Measurements from ENCODE around the gene RHBDF1.
"Not testable (repeated sequence)": the region's sequence is repeated elsewhere in the genome, so short reads cannot be mapped to it uniquely, and the experiment has no call there.

RHBDF1 gene

DNA sequence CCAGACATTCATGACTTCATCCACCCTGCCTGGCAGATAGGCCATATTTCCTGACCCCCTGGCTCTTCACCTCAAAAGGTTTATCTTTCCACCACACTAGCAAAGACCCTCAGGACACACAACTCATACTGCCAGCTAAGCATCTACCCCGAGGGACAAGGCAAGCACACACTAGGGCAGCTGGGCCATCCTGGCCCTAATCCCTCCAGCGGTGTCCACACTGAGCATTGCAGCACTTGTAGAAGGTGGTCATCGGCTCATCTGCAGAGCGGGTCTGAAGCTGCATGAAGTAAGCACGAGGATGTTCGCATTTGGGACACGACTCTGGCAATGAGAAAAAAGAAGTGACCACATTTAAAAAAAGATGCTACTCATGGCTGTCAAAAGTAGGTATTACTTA is 25.2 kb downstream of the RHBDF1 start:
- Histone ChIP-seq H3K9ac (ENCODE audit: low read length) (no peak overlapping the region), H3K4me2 (ENCODE audit: low read length) (no peak overlapping the region), H3K79me2 (ENCODE audit: low read length) (peaks cover 69% of the 10 kb centered on the region), H3K4me1 (ENCODE audit: low read length) (peaks cover 6% of the 10 kb centered on the region), H3K4me3 (ENCODE audit: low read length) (no peak overlapping the region), H3K36me3 (replicated peaks; ENCODE audit: low read depth, low read length) (peaks cover 66% of the 10 kb centered on the region), H4K20me1 (ENCODE audit: insufficient read depth, low read length) (peaks cover 8% of the 10 kb centered on the region; the same call in 1 of the 2 replicates), H3K27ac (ENCODE audit: low read length) (no peak overlapping the region), H3K27me3 (ENCODE audit: low read depth, low read length) (no peaks in the 10 kb centered on the region), H3K9me3 (ENCODE audit: insufficient read depth, low read length) (no peaks in the 10 kb centered on the region), H2AFZ (ENCODE audit: low read depth, low read length) (no peak overlapping the region)
- TF ChIP-seq EZH2phosphoT487 (IDR thresholded peaks at IDR 0.05; ENCODE audit: low read depth): no peak
- TF ChIP-seq, protein P1, sequence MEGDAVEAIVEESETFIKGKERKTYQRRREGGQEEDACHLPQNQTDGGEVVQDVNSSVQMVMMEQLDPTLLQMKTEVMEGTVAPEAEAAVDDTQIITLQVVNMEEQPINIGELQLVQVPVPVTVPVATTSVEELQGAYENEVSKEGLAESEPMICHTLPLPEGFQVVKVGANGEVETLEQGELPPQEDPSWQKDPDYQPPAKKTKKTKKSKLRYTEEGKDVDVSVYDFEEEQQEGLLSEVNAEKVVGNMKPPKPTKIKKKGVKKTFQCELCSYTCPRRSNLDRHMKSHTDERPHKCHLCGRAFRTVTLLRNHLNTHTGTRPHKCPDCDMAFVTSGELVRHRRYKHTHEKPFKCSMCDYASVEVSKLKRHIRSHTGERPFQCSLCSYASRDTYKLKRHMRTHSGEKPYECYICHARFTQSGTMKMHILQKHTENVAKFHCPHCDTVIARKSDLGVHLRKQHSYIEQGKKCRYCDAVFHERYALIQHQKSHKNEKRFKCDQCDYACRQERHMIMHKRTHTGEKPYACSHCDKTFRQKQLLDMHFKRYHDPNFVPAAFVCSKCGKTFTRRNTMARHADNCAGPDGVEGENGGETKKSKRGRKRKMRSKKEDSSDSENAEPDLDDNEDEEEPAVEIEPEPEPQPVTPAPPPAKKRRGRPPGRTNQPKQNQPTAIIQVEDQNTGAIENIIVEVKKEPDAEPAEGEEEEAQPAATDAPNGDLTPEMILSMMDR (IDR thresholded peaks at IDR 0.05; ENCODE audit: low read depth, low read length): no peak

DNA sequence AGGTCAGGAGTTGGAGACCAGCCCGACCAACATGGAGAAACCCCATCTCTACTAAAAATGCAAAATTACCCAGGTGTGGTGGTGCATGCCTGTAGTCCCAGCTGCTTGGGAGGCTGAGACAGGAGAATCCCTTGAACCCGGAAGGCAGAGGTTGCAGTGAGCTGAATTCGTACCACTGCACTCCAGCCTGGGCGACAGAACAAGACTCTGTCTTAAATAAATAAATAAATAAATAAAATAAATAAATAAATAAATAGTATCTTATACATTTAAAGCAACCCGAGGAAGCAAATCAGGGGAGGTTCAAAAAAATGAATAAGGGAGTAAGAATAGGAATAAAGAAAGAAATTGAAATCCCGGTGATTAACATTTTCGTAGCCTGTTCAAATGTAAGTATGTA is 25.9 kb downstream of the RHBDF1 start:
- H4K20me1 ChIP-seq (ENCODE audit: insufficient read depth, low read length); H3K9ac ChIP-seq (ENCODE audit: low read length); H3K27me3 ChIP-seq (ENCODE audit: low read depth, low read length); H3K4me3 ChIP-seq (ENCODE audit: low read length); H3K4me2 ChIP-seq (ENCODE audit: low read length); H3K9me3 ChIP-seq (ENCODE audit: insufficient read depth, low read length); H2AFZ ChIP-seq (ENCODE audit: low read depth, low read length); H3K27ac ChIP-seq (ENCODE audit: low read length); H3K4me1 ChIP-seq (ENCODE audit: low read length): not testable (repeated sequence)
- peaks cover 68% of the 10 kb centered on the region for H3K79me2 ChIP-seq (ENCODE audit: low read length)
- H3K36me3 ChIP-seq (replicated peaks; ENCODE audit: low read depth, low read length): peaks cover 70% of the 10 kb centered on the region

DNA sequence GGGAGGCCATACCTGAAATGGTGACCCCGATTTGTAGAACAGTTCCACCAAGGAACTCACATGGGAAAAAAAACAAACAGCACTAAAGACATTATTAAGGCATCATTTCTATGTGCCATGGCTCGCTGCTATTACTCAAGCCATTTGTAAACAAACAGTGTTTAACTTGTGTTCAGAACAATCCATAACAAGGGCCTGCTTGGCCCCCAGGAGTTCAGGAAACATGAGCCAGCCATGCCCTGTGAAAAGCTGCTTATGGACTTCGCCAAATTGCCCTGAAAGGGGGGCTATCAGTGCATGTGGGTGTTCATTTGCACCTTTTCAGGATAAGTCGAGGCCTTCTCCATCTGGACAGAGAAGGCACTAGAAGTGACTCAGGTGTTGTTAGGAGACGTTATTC is 27.0 kb downstream of the RHBDF1 start:
- H2AFZ ChIP-seq (ENCODE audit: low read depth, low read length): no peak overlapping the region
- no peak overlapping the region for H3K4me2 ChIP-seq (ENCODE audit: low read length)
- H3K36me3 ChIP-seq (replicated peaks; ENCODE audit: low read depth, low read length): peaks cover 62% of the 10 kb centered on the region
- no peak overlapping the region for H3K27ac ChIP-seq (ENCODE audit: low read length)
- H3K27me3 ChIP-seq (ENCODE audit: low read depth, low read length): no peaks in the 10 kb centered on the region
- TF ChIP-seq EZH2phosphoT487 (IDR thresholded peaks at IDR 0.05; ENCODE audit: low read depth): no peak
- TF ChIP-seq, protein P1 (IDR thresholded peaks at IDR 0.05; ENCODE audit: low read depth, low read length): no peak
- peaks cover 3% of the 10 kb centered on the region; the same call in 1 of the 2 replicates for H4K20me1 ChIP-seq (ENCODE audit: insufficient read depth, low read length)
- no peak overlapping the region for H3K9ac ChIP-seq (ENCODE audit: low read length)
- no peaks in the 10 kb centered on the region for H3K9me3 ChIP-seq (ENCODE audit: insufficient read depth, low read length)
- no peak overlapping the region for H3K4me3 ChIP-seq (ENCODE audit: low read length)
- peaks cover 9% of the 10 kb centered on the region for H3K4me1 ChIP-seq (ENCODE audit: low read length)
- H3K79me2 ChIP-seq (ENCODE audit: low read length): peaks cover 61% of the 10 kb centered on the region

DNA sequence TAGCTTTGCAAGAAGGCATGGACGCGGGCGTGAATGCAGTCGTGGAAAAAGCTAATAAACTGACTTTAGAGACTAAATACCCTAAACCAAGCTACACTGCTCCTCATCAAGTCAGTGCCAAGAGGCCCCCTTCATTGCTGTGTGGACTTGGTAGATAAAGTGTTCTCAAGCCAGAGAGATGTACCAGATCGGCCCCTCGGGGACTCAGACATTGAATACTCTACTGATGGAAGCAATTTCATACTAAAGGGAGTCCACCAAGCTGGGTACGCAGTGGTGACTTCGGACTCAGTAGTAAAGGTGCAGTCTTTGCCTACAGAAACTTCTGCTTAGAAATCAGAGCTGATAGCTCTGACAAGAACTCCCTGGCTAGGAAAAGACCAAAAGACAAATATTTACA is 27.8 kb downstream of the RHBDF1 start:
- H3K4me3 ChIP-seq (ENCODE audit: low read length): no peak overlapping the region
- H3K27me3 ChIP-seq (ENCODE audit: low read depth, low read length): no peaks in the 10 kb centered on the region
- no peak overlapping the region for H3K27ac ChIP-seq (ENCODE audit: low read length)
- H3K4me2 ChIP-seq (ENCODE audit: low read length): no peak overlapping the region
- peaks cover 55% of the 10 kb centered on the region for H3K79me2 ChIP-seq (ENCODE audit: low read length)
- H2AFZ ChIP-seq (ENCODE audit: low read depth, low read length): no peak overlapping the region
- H4K20me1 ChIP-seq (ENCODE audit: insufficient read depth, low read length): peaks cover 3% of the 10 kb centered on the region; the same call in 1 of the 2 replicates
- no peak overlapping the region for H3K9ac ChIP-seq (ENCODE audit: low read length)
- no peak for TF ChIP-seq EZH2phosphoT487 (IDR thresholded peaks at IDR 0.05; ENCODE audit: low read depth)
- TF ChIP-seq, protein P1 (IDR thresholded peaks at IDR 0.05; ENCODE audit: low read depth, low read length): no peak
- peaks cover 14% of the 10 kb centered on the region for H3K4me1 ChIP-seq (ENCODE audit: low read length)
- no peaks in the 10 kb centered on the region for H3K9me3 ChIP-seq (ENCODE audit: insufficient read depth, low read length)
- H3K36me3 ChIP-seq (replicated peaks; ENCODE audit: low read depth, low read length): peaks cover 61% of the 10 kb centered on the region

DNA sequence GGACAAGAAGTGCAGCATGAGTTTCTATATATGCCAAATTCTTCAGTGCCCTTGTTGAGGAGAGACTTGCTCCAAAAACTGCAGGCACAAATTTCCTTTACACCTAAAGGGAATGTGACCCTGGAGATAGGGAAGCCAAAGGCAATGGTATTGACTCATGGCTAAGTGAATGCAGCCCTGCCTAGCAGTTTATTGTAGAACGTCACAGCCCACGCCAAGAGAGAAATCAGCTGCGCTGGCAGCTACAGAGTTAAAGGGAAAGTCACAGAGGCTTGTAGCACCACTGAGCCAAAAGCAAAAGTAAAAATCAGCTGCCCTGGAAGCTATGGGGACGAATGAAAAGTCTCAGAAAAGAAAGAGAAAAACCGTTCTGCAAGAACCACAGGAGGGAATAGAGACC is 29.1 kb downstream of the RHBDF1 start:
- Histone ChIP-seq H3K36me3 (replicated peaks; ENCODE audit: low read depth, low read length) (peaks cover 66% of the 10 kb centered on the region), H3K9ac (ENCODE audit: low read length) (no peak overlapping the region), H3K4me2 (ENCODE audit: low read length) (no peak overlapping the region), H3K79me2 (ENCODE audit: low read length) (peaks cover 43% of the 10 kb centered on the region), H3K4me3 (ENCODE audit: low read length) (no peak overlapping the region), H3K9me3 (ENCODE audit: insufficient read depth, low read length) (no peaks in the 10 kb centered on the region), H2AFZ (ENCODE audit: low read depth, low read length) (no peak overlapping the region), H3K27ac (ENCODE audit: low read length) (no peak overlapping the region), H3K27me3 (ENCODE audit: low read depth, low read length) (no peaks in the 10 kb centered on the region), H3K4me1 (ENCODE audit: low read length) (peaks cover 27% of the 10 kb centered on the region), H4K20me1 (ENCODE audit: insufficient read depth, low read length) (peaks cover 2% of the 10 kb centered on the region; the same call in 1 of the 2 replicates)
- no peak for TF ChIP-seq EZH2phosphoT487 (IDR thresholded peaks at IDR 0.05; ENCODE audit: low read depth)
- TF ChIP-seq, protein P1 (IDR thresholded peaks at IDR 0.05; ENCODE audit: low read depth, low read length): no peak

Data from OCI-LY3 (cell line).